GDM1 (cell line): Measurements from ENCODE around the gene STRIP2.
"Not testable (repeated sequence)": the region's sequence is repeated elsewhere in the genome, so short reads cannot be mapped to it uniquely, and the experiment has no call there.

ENCODE experiments used
- DNase-seq: peaks from one replicate; lab custom pipeline; 2025; lab: John Stamatoyannopoulos, UW

STRIP2 gene

DNA sequence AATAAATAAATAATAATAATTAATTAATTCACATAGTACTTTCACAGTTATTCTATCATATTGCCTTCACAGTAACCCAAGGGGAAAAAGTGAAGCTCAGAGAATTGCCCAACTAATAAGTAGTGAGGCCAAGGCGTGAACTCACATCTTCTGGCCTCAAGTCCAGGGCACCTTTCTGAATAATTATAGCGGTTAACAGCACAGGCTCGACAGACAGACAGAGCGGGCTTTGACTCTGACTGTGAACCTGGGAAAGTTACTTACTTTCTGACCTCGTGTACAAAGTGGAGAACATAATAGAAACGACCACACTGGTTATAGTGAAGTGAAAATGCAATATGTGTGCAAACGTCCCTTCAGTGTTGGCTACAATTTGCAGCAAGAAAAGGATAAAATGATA, 62.4 kb downstream of the STRIP2 start:
- no peak for DNase-seq

DNA sequence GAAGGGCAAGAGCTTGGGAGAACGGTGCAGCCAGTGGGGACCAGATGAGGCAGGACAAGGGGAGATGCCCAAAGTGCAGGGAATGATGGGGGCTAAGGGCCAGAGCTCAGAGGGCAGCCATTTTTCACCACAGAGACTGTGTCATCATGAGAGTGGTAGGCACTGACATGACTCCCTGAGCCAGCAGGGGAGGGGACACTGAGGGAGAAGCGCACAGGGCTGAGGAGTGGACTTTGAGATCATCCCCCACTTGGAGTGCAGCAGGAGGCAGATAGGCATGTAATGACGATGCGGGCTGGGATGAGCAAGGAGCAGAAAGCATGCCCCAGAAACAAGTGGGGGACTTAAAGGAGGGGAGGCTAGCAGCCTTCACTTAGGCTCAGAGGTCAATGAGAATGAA, 62.9 kb downstream of the STRIP2 start:
- DNase-seq = no peak

DNA sequence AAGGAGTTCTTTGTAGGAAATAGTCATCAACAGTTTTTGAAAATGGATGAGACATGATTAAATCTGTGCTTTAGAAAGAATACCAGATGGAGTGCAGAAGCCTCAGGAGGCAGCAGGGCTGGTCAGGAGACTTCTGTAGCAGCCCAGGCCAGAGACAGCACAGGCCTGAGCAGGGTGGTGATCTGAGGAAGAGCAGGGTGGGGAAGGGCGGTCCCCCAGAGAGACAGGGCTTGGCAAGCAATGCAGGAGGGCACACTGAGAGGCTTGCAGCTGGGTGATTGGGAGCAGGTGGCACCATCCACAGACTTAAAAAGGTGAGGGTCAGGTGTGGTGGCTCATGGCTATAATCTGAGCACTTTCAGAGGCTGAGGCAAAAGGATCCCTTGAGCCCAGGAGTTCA, 63.8 kb downstream of the STRIP2 start:
- DNase-seq = no peak

DNA sequence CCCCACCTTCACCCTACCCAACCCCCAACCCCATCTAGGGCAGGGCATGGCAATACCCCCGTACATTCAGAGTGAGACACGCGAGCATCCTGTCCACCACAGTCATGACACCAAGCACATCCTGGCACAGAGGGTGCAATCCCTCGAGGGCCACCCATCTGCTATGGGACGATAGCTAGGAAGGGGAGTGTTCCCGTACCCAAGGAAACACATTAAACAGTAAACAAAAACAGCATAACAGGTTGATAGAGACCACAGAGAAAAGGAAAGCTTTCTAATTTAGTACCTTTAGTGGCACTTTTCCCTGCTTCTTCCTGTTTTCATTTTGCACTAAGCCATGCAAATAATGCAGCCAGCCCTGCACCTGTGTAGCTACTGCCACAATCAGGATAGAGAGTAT, 65.8 kb downstream of the STRIP2 start:
- no peak for DNase-seq

DNA sequence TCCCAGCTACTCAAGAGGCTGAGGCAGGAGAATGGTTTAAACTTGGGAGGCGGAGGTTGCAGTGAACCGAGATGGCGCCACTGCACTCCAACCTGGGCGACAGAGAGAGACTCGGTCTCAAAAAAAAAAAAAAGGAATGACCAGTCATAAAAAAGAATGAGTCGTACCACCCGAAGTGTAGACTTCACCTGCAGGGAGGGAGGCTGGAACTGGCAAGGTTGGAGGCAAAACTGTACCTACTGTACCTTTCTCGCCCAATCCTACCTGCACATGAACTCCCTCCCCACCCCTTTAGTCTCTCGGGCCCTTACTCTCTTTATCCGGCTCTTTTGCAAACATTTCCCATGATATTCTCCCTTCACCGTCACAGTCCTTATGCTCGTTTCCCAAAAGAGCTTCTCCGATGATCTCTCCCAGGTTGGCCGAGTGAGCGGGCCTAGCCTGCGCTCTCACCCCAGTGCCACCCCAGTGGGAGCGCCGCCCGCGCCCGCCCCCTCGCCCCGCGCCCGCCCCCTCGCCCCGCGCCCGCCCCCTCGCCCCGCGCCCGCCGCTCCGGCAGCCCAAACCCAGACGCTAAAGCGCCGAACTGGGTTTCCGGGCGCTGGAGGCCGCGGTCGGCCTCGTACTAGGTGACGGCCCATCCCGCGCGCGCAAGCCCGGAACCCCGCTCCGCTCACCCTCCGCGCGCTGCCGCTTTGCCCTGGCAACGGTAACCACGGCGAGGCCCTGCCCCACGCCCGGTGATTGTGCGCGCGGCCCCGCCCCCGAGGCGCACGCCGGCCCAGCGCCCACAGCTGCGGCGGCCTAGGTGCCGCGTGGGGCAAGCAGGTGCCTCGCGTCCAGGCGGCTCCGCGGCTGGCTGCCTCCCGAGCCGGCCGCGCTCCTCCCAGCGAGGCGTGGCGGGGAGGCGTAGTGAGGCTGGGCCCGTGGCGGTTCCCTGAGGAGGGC, 67.8 kb downstream of the STRIP2 start, which contains the start of gene SMKR1:
Gene SMKR1, plus strand, starts transcription at position 772 of the 948 bp plus-strand sequence. CDS start 294 bp downstream, outside the sequence.
- peak; percentile 48 for DNase-seq

DNA sequence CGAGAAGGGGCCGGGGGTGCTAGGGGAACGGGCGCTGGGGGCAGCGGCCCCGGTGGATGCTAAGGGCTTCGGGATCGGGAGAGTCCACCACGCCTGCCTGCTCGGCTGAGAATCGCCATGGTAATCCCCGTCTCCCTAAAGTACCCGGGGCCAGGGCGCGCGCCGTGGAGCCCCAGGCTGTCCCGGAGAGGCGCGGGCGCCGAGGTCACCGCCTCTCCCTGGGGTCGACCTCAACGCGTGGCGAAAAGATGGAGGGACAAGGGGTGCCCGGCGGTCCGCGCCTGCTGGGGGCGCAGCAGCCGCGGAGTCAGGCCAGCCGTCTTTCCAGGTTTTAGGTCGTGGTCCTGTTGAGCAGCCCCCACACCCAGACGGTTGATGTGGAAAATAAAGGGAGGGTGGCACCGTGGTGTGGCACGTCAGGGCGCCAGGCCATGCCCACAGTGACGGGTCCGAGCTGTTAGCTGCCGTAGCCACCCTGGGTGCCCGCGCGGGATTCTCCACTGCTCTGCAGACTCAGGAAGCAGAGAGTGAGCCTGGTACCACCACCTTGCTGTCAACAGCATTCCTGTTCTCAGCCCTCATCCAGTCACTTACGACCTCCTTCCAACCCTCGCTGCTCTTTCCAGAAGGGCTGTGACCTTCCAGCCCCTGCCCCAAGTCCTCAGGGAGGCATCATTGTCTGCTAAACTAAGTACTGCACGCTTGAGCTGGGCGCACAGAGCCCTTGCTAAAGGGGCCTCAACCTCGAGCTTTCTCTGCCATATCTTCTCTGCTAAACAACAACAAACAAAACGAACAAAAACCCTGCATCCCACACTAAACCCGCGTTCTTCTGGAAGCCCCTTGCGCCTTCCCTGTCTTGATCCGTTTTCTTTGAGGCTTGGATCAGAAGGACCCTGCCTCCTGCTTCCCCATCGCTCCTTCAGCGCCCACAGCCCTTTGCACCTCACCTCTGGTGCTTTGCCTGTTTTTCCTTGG, 68.8 kb downstream of the STRIP2 start:
- no peak for DNase-seq

DNA sequence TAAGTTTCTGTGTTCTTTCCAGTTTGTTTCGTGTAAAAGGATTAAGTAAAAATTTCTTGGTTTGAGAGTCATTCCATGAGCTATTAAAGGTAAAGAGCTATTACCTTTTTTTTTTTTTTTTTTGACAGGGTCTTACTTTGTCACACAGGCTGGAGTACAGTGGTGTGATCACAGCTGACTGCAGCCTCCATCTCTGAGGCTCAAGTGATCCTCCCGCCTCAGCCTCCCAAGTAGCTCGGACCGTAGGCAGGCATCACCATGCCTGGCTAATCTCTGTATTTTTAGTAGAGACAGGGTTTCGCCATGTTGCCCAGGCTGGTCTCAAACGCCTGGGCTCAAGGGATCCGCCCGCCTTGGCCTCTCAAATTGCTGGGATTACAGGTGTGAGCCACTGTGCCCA, 69.5 kb downstream of the STRIP2 start:
- no peak for DNase-seq

DNA sequence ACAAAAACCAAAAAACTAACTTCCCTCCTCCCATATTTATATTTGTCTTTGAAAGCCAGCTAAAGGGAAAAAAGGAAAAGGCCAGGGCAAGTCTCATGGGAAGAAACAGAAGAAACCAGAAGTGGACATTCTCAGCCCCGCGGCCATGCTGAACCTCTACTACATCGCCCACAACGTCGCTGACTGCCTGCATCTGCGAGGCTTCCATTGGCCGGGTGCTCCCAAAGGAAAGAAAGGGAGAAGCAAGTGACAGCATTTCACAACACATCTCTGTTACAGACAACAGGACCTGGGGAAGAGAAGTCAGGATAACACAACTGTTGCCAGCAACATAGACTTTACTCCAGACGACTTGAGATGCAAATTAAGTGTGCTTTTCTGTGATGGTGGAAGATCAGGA, 78.0 kb downstream of the STRIP2 start:
- DNase-seq = no peak

DNA sequence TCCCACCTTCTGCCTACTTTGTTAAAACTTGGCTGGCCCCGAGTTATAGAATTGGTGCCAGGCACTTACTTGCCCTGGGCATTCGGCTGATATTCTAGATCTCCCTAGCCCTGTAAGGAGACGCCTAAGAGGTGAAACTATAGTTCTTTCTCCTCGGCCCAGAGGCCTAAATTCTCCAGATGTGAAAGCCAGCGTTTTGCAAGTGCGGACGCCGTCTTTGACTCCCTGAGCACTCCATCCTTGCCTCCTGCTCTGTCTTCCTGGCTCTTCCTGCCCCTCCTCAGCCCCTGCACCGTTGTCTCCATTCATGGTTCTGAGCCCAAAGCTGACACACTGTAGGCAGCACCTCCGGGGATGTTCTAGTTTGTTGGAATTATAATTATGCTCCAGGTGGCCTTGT, 79.3 kb downstream of the STRIP2 start:
- no peak for DNase-seq

DNA sequence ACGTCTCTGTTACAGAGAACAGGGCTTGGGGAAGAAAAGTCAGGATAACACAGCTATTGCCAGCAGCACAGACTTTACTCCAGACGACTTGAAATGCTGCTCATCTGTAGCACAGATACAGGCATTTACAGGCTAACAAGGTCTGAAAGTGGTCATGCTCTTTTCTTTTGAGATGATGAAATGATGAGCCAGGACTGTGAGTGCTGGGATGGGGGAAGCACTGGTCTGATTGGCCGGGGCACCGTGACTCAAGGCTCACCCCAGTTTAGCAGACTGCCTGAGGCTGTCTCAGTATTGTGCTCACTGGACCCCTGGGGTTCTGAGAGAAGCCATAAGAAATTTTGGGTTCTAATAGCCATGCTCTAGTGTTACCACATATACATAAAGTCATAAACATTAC, 80.5 kb downstream of the STRIP2 start:
- no peak for DNase-seq

DNA sequence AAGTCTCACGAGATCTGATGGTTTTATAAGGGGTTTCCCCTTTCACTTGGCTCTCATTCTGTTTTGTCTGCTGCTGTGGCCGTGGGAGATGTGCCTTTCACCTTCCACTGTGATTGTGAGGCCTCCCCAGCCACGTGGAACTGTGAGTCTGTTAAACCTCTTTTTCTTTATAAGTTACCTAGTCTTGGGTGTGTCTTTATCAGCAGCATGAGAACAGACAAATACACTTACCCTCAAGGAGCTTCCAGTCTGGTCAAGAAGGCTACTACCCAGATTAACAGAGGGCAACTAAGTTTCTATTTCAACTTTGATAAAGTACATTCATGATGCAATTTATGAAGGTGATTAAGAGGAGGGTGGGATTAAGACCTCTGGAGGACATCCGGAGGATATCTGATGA, 81.1 kb downstream of the STRIP2 start:
- DNase-seq = no peak

DNA sequence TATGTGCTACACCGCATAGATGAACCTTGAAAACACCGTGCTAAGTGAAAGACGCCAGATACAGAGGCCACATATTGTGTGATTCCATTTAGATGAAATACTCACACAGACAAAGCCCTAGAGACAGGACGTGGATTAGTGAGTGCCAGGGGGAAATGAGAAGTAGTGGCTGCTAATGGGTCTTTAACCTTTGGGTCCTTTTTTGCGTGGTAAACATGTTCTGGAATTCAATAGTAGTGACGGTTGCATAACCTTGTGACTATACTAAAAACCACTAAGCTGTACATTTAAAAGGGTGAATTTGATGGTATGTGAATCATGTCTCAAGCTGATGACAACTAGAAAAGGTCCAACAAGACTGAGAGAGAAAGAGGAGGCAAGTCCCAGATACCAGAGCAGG, 83.7 kb downstream of the STRIP2 start:
- DNase-seq = no peak

DNA sequence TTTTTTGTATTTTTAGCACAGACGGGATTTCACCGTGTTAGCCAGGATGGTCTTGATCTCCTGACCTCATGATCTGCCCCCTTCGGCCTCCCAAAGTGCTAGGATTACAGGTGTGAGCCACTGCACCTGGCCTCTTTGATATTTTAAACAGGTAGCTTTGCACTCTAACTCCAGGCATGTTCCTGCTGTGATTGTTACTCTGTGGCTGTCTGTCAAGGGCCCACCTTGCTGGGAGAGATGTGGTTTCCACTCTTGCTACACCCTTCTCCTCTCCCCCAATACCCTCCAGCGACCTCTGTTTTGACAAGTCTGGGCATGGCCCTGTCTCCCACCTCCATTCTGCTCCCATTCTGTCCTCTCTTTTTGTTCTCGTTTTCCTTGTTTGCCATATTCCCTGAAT, 85.2 kb downstream of the STRIP2 start:
- DNase-seq = no peak

DNA sequence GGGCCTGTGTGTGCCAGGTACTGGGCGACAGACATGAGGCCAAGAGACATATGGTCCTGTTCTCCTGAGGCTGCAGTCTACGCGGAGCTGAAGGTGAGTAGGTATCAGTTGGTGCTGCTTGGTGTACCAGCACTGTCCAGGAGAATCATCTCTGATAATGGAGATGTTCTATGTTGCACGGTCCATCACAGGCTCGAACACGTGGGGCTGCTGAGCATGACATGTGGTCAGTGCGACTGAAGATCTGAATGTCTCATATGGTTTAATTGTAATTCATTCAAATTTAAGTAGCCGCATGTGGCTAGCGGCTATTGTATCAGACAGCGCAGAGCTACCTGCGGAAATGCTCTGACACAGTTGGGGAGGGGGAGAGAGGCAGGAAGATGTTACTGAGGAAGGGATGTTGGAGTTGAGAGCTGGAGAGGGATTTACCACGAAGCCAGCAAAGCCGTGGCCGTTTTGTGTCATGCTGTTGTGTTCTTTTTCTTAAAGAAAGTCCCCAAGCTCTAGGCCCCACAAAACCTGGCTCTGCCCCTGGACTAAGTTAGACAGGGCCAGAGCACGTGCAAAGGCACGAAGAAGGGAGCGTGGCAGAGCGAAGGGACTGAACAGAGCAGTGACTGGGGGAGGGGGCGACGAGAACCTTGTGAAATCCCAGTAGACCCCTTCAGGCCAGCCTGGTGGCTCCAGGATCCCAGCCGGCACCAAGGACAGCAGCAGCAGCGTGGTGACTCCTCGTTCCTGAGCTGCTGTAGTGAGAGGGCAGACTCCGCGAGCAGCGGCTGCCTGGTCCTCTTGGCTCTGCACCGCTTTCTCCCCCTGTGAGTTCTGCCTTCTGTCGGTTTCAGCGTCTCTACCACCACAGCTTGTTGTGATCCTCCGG, 88.1 kb downstream of the STRIP2 start:
- no peak for DNase-seq

DNA sequence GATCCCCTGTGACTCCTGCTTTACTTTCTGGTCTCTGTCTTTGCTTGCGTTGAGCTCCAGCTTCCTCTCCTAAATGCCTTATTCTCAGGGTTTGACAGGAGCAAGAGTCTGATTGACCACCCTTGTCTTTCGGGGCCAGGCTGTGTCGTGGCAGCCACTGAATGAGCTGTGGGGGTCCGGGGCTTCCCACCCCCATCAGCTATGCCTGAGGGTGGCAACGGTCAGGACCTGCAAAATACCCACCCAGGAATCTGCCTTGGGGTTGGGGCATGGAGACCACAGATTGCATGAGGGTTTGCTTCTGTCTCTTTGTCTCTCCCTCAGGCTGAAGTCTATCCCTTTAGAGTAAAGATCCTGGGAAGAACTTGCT, 88.7 kb downstream of the STRIP2 start:
- no peak for DNase-seq

DNA sequence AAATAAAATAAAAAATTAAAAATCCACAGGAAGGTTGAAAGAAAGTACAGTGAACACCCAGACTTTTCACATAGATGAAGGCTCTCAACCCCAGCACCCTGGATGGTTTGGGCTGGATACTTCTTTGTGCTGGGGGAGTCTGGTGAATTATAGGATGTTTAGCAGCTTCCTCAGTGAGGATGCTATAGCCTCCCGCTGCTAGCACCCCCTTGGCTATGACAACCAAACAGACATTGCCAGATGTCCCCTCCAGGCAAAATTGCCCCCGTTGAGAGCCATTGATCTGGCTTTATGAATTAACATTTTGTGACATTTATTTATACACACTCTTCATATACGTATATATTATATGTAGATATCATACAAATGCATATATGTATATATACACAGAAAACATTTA, 89.7 kb downstream of the STRIP2 start:
- DNase-seq = no peak

DNA sequence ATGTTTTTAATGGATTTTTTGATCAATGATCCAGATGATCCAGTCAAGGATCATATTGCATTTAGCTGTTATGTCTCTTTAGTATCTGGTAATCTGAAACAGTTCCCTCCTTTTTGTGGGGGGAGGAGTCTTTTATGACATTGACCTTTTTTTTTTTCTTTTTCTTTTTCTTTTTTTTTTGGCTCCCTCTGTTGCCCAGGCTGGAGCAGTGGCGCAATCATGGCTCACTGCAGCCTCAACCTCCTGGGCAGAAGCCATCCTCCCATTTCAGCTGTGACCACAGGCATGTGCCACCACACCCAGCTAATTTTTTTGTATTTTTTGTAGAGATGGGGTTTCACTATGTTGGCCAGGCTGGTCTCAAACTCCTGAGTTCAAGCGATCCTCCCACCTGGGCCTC, 90.2 kb downstream of the STRIP2 start:
- not testable (repeated sequence) for DNase-seq

DNA sequence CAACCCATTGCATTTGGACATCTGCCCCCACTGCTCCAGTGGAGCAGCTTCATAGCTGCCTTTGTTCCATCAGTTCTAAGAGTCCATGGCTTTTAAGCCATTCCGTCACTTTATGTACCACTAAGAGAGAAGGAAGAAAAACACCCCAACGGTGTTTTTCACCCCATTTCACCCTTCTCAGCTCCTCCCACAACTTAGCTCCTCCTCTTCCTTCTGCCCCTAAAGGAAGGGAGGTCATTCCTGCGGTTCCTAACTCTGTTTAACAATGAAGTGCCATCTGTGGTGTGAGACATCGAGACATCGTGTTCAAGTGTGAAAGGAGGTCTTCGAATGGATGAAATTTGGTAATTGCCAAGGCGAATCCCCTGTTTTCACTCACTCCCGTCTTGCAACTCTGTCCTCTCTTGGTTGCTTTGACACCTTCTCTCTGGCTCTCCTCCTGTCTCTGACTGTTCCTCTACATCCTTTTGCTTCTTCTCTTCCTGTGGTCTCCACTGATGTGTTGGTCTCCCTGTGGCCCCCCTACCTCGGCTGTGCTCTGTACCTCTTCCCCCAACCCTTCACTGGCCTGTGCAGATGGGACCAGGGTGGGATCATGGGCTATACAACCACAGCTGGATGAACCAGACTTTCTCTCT, 91.1 kb downstream of the STRIP2 start:
- DNase-seq = no peak

DNA sequence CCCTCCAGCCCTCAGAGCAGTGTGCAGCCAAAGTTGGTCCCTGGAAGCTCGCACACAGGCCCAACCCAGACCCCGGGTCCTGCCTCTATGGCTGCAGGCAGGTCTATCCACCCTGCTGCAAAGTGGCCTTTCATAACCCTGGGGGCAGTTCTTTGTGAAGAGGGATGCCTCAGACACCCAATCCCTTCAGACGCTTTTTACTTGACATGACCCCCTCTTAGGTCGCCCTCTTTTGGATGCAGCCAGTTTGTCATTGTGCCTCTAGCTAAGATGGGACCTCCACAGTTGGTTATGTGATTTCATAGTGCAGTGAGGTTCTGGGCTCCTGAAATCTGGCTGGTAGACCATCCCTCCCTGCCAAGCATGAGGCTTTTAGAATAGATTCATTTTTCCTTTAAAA, 95.4 kb downstream of the STRIP2 start:
- DNase-seq = no peak

DNA sequence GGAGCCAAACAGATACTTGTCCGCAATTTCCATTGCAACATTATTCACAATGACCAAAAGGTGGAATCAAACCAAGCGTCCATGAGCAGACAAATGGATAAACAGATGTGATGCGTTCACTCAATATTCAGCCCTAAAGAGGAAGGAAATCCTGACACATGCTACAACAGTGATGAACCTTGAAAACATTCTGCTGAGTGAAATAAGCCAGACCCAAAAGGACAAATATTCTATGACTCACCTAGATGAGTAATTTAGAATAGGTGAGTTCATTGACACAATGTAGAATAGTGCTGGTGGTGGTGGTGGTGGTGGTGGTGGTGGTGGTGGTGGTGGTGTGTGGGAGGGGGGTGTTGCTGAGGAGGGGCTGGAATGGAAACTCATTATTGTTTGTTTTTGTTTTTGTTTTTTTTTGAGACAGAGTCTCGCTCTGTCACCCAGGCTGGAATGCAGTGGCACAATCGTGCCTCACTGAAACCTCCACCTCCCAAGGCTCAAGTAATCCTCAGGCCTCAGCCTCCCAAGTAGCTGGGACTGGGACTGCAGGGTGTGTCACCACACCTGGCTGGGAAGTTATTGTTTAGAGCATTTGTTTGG, 96.7 kb downstream of the STRIP2 start:
- no peak for DNase-seq

DNA sequence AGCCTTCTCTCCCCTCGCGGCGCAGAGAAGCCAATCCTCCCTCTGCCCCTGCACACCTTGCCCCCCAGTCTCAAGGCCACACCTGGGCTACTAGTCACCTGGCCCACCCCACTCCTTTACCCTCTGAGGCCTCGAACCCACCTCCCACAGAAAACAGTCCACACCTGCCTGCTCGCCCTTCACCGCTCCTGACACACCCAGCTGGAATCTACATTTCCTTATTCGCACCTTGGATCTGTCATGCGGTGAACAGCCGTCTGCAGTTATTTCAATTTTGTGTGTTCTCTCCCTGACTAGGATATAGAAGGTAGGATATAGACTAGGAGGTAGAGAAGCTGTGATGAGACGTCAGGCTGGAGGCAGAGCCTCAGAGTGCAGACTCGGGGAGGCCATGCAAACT, 97.5 kb downstream of the STRIP2 start:
- DNase-seq = no peak
